Naive thymus-derived CD4-positive, alpha-beta T cell (primary cell): Measurements from ENCODE around the gene SSTR4. TPM values are rescaled to one million over a fixed set of nuclear protein-coding genes. Genes with fewer than 3 reads are reported as not detected.
A peak's percentile ranks its signal among the peaks of the same experiment; 100 is the strongest.

Source experiments
- ATAC-seq: fragments of 150-1000 bp; cut with Tn5 transposase; 2 replicates; pipeline ENCODE4 v1.10.0; 2021; ENCODE audit warnings: mild to moderate bottlenecking, moderate library complexity
- CTCF ChIA-PET: fragments of 350-600 bp; sonication (Branson Sonifier 250); formaldehyde crosslinking; loops from one replicate; lab custom pipeline; 2021; ENCODE audit warnings: antibody characterized with exemption; lab: Charles Lee
- POLR2A ChIA-PET: fragments of 350-600 bp; sonication (Branson Sonifier 250); formaldehyde crosslinking; loops from one replicate; lab custom pipeline; 2021; ENCODE audit warnings: antibody characterized with exemption, inconsistent platforms; lab: Charles Lee
- DNase-seq, 9 donors: peaks; one replicate each; pipeline versions ENCODE4 v3.0.0 to v3.0.0-alpha.2; 2020 to 2022; ENCODE audit warnings: mixed read lengths in 1 of 9
- H3K27ac ChIP-seq: one replicate; pipeline ENCODE4 v1.7.0; 2013; ENCODE audit warnings: mild to moderate bottlenecking, low read depth, low read length, moderate library complexity
- H3K27me3 ChIP-seq, 2 donors: one replicate each; pipeline ENCODE4 v1.7.0; 2013; ENCODE audit warnings: low read length in 2 of 2, mild to moderate bottlenecking in 2 of 2, moderate library complexity in 2 of 2; ENCODE audit not compliant: control insufficient read depth in 2 of 2, insufficient read depth in 2 of 2
- H3K36me3 ChIP-seq, 3 experiments: 1 replicate in 2 of 3; 2 replicates in 1 of 3; pipeline ENCODE4 v1.7.0; 2013; ENCODE audit warnings: low read length in 3 of 3, mild to moderate bottlenecking in 3 of 3, moderate library complexity in 1 of 3; ENCODE audit not compliant: insufficient read depth in 3 of 3, control insufficient read depth in 2 of 3
- H3K4me1 ChIP-seq, 2 donors: one replicate each; pipeline ENCODE4 v1.7.0; 2013; ENCODE audit warnings: low read length in 2 of 2, mild to moderate bottlenecking in 2 of 2, moderate library complexity in 1 of 2; ENCODE audit not compliant: control insufficient read depth in 2 of 2, insufficient read depth in 2 of 2
- H3K4me3 ChIP-seq: 2 replicates; pipeline ENCODE4 v1.7.0; 2013; ENCODE audit warnings: mild to moderate bottlenecking, low read length
- H3K9me3 ChIP-seq, 3 experiments: 1 replicate in 2 of 3; 2 replicates in 1 of 3; pipeline ENCODE4 v1.7.0; 2013; ENCODE audit warnings: low read length in 3 of 3; ENCODE audit not compliant: control insufficient read depth in 2 of 3
- H3K27ac Mint-ChIP-seq, 9 donors: one replicate each; pipeline ENCODE4 v1.8.0; 2020 to 2022; ENCODE audit warnings: mixed read lengths in 9 of 9, mild to moderate bottlenecking in 8 of 9, moderate library complexity in 5 of 9, inconsistent platforms in 2 of 9
- H3K27me3 Mint-ChIP-seq, 5 donors: one replicate each; pipeline ENCODE4 v1.8.0; 2021 to 2022; ENCODE audit warnings: mixed read lengths in 5 of 5, mild to moderate bottlenecking in 1 of 5
- H3K36me3 Mint-ChIP-seq, 5 donors: one replicate each; pipeline ENCODE4 v1.8.0; 2020 to 2022; ENCODE audit warnings: mixed read lengths in 5 of 5, mild to moderate bottlenecking in 3 of 5, inconsistent platforms in 1 of 5
- H3K4me1 Mint-ChIP-seq, 7 donors: one replicate each; pipeline ENCODE4 v1.8.0; 2020 to 2022; ENCODE audit warnings: mixed read lengths in 7 of 7, mild to moderate bottlenecking in 3 of 7, inconsistent platforms in 1 of 7
- H3K4me3 Mint-ChIP-seq, 10 donors: one replicate each; pipeline ENCODE4 v1.8.0; 2020 to 2022; ENCODE audit warnings: mild to moderate bottlenecking in 10 of 10, mixed read lengths in 10 of 10, moderate library complexity in 6 of 10, inconsistent platforms in 2 of 10
- H3K9me3 Mint-ChIP-seq, 11 donors: one replicate each; pipeline ENCODE4 v1.8.0; 2020 to 2022; ENCODE audit warnings: mixed read lengths in 11 of 11, mild to moderate bottlenecking in 4 of 11, inconsistent platforms in 1 of 11, moderate library complexity in 1 of 11
- intact Hi-C, 2 donors: fragments of 100-400 bp; cut with micrococcal nuclease; formaldehyde crosslinking; loops; one replicate each; pipeline ENCODE4 v1.15.1; 2023
- polyA plus RNA-seq, 2 donors: library from polyadenylated mRNA; unstranded; fragments of 300-500 nt; fragmentation: Illumina TruSeq; gene quantifications; one replicate each; pipeline ENCODE4 v1.2.3, GENCODE V29; 2021
- total RNA-seq, 6 experiments: library from RNA in 5 of 6; stranded (reverse) in 5 of 6; gene quantifications; 1 replicate in 5 of 6; 2 replicates in 1 of 6; pipeline ENCODE4 v1.2.3 and lab custom pipeline; 2021 to 2026

The SSTR4 gene
- total and polyA plus RNA-seq, 7 experiments from 2014 or later = not detected

DNA sequence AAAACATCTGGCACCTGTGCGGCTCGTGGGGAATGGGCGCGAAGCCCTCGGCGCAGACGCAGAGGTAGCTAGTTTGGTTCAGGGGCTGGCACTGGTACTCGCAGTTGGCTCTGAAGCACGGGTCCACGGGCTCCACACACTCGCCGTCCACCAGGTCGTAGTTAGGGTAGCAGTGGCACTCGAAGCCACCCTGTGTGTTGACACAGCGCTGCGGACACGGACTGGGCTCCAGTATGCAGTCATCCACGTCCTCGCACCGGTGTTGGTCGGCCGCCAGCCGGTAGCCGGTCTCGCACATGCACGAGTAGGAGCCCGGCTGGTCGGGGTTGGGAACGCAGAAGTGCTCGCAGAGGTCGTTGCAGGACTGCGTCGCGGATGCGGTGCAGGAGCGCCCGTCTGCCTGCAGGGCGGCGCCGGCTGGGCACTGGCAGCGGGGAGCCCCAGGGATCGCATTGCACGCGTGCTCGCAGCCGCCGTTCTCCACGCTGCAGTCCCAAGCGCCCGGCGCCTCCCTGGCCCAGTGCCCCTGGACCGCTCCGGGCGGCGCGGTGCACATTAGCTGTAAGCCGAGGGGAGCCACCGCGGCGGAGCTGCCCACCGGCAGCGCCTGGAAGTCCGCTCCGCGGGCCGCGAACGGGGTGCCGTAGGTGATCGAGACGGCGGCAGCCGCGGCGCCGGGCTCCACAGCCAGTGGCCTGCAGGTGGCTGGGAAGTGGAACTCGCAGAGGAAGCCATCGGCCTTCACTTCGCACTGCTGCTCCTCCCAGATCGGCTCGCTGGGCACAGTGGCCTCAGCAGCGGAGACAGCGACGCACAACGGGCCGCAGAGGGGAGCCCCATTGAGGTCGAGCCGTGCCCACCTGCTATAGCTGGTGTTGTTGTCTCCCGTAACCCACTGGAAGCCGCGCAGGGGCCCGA lies 13.4 kb downstream of the SSTR4 start:
- Histone ChIP-seq H3K4me3 (no peak overlapping the region), H3K4me1 (no peaks in the 10 kb centered on the region), H3K27ac (no peak overlapping the region), H3K36me3 (no peaks in the 10 kb centered on the region), H3K27me3 (peaks cover 0 to 2% of the 10 kb centered on the region in 2 donors), H3K9me3 (no peaks in the 10 kb centered on the region)
- Mint-ChIP-seq H3K4me1 (peaks cover 0 to 19% (median 6%) of the 10 kb centered on the region in 7 donors), H3K36me3 (peaks cover 0 to 3% (median 0%) of the 10 kb centered on the region in 5 donors), H3K9me3 (peaks cover 0 to 6% (median 0%) of the 10 kb centered on the region in 11 donors), H3K27me3 (peaks cover 48 to 82% (median 57%) of the 10 kb centered on the region in 5 donors), H3K27ac (no peak overlapping the region), H3K4me3 (peak overlapping the region in 2 of 10 donors; percentile 30 to 44)
- POLR2A ChIA-PET = no interaction called here
- CTCF ChIA-PET = no interaction called here
- DNase-seq (peak in 2 of 9 donors; percentile 29 to 57), ATAC-seq (peak; percentile 66)
- intact Hi-C loops = no loop called here

GRCh38 chr20:23049201-23050075 lies 14.3 kb downstream of the SSTR4 start, which contains the start of gene THBD:
Gene THBD, minus strand, starts transcription at chr20:23049672. Its CDS starts 168 bp downstream, at chr20:23049504.
- intact Hi-C loops = loop anchor here in 1 of 2 donors (2.0 to 10.0 kb wide), 2 partner anchors 185 to 295 kb away; no protein-coding TSS in a partner anchor
- Histone ChIP-seq H3K4me1 (no peaks in the 10 kb centered on the region), H3K9me3 (no peaks in the 10 kb centered on the region), H3K27ac (no peak within 1 kb of the TSS), H3K27me3 (peaks cover 0 to 2% of the 10 kb centered on the region in 2 donors), H3K4me3 (no peak within 1 kb of the TSS), H3K36me3 (no peaks in the 10 kb centered on the region)
- DNase-seq = peak in 1 of 9 donors; percentile 30
- ChIA-PET CTCF (no interaction called here), POLR2A (no interaction called here)
- peak; percentile 47 for ATAC-seq
- Mint-ChIP-seq H3K27me3 (peaks cover 41 to 73% (median 53%) of the 10 kb centered on the region in 5 donors), H3K9me3 (peaks cover 0 to 6% (median 0%) of the 10 kb centered on the region in 11 donors), H3K4me3 (peak within 1 kb of the TSS in 3 of 10 donors; percentile 21 to 60 (median 31)), H3K36me3 (peaks cover 0 to 3% (median 0%) of the 10 kb centered on the region in 5 donors), H3K4me1 (peaks cover 0 to 15% (median 6%) of the 10 kb centered on the region in 7 donors), H3K27ac (no peak within 1 kb of the TSS)

- intact Hi-C loops = loop anchor here in 1 of 2 donors (2.0 to 10.0 kb wide), 2 partner anchors 185 to 295 kb away; no protein-coding TSS in a partner anchor
- peak; percentile 47 for ATAC-seq
- POLR2A ChIA-PET = no interaction called here
- CTCF ChIA-PET = no interaction called here
- H3K36me3 ChIP-seq = no peaks in the 10 kb centered on the region
- peaks cover 0 to 2% of the 10 kb centered on the region in 2 donors for H3K27me3 ChIP-seq
- no peak for DNase-seq
- peaks cover 0 to 6% (median 0%) of the 10 kb centered on the region in 11 donors for H3K9me3 Mint-ChIP-seq
- H3K4me3 ChIP-seq = no peak overlapping the region
- H3K27me3 Mint-ChIP-seq = peaks cover 39 to 68% (median 53%) of the 10 kb centered on the region in 5 donors
- H3K4me1 Mint-ChIP-seq = peaks cover 0 to 15% (median 6%) of the 10 kb centered on the region in 7 donors
- no peak overlapping the region for H3K27ac Mint-ChIP-seq
- no peaks in the 10 kb centered on the region for H3K4me1 ChIP-seq
- peak overlapping the region in 3 of 10 donors; percentile 21 to 60 (median 31) for H3K4me3 Mint-ChIP-seq
- H3K9me3 ChIP-seq = no peaks in the 10 kb centered on the region
- no peak overlapping the region for H3K27ac ChIP-seq
- H3K36me3 Mint-ChIP-seq = peaks cover 0 to 3% (median 0%) of the 10 kb centered on the region in 5 donors
Observed at GRCh38 chr20:23050076-23050838, 15.1 kb downstream of the SSTR4 start.

DNA sequence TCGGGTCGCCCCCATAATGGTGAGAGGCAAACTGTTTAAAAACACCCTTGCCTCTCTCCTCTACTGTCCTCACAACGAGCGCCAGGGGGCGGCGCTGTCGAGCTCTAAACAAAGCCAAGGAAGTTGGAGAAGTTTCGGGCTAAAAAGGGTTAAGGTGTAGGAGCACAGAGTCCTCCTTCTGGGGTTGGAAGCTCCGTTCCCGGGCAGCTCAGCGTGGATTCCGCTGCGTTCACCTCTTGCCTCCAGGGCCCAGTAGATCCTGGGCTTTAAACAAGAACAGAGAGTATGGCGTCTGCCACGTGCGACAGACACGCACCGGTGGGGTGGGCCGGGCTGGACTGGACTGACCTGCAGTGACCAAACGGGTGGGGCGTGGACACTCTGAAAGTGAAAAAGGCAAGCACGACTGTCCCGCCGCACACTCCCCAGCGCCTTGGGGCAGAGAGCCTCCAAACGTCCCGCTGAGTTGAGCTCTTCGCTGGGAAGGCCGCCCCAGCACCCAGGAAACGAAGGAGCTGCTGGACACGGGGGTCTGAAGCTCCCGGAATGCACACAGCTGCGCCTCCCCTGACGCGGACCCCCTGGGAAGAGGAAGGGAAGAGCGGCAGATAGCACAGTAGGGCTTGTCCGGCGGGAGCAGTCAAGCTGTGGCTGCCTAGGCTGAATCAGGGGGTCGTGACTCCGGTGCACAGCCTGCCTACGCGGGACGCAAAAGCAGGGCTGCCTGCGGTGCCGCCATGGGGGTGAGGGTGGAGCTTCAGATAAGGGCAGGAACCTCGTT lies 15.9 kb downstream of the SSTR4 start:
- H3K4me3 Mint-ChIP-seq = peak overlapping the region in 2 of 10 donors; percentile 44 to 52
- Histone ChIP-seq H3K9me3 (no peaks in the 10 kb centered on the region), H3K27ac (no peak overlapping the region), H3K27me3 (peaks cover 0 to 2% of the 10 kb centered on the region in 2 donors), H3K36me3 (no peaks in the 10 kb centered on the region), H3K4me3 (no peak overlapping the region), H3K4me1 (no peaks in the 10 kb centered on the region)
- ChIA-PET POLR2A (no interaction called here), CTCF (no interaction called here)
- intact Hi-C loops = loop anchor here in 1 of 2 donors (2.0 to 10.0 kb wide), 2 partner anchors 184 to 294 kb away; no protein-coding TSS in a partner anchor
- H3K36me3 Mint-ChIP-seq = peaks cover 0 to 3% (median 0%) of the 10 kb centered on the region in 5 donors
- peaks cover 34 to 68% (median 53%) of the 10 kb centered on the region in 5 donors for H3K27me3 Mint-ChIP-seq
- ATAC-seq (peak; percentile 49), DNase-seq (peak in 2 of 9 donors; percentile 20 to 51)
- H3K4me1 Mint-ChIP-seq = peaks cover 0 to 15% (median 6%) of the 10 kb centered on the region in 7 donors
- H3K9me3 Mint-ChIP-seq = peaks cover 0 to 6% (median 0%) of the 10 kb centered on the region in 11 donors
- no peak overlapping the region for H3K27ac Mint-ChIP-seq

DNA sequence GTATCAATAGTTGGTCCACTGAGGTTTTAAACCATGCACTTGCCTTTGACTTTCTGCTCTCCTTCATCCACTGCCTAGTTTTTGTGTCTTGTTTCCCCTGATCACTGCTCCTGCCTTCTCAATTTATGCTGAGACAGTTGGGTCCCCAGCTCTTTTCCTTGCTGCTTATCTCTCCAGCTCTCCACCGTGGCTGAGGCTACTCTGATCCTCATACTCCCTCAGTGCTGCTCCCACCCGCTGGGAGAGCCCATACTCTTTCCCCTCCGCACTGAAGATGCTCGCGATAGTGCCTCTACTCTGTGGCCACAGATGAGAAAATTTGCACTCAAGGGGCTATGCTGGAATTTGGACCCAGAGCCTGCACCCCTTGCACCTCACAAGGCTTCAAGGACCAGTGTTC lies 17.8 kb downstream of the SSTR4 start:
- POLR2A ChIA-PET = no interaction called here
- H3K27me3 Mint-ChIP-seq = peaks cover 22 to 62% (median 38%) of the 10 kb centered on the region in 5 donors
- no peak overlapping the region for H3K4me3 Mint-ChIP-seq
- DNase-seq (no peak), ATAC-seq (no peak)
- peaks cover 0 to 7% (median 2%) of the 10 kb centered on the region in 11 donors for H3K9me3 Mint-ChIP-seq
- CTCF ChIA-PET = no interaction called here
- no peaks in the 10 kb centered on the region for H3K36me3 Mint-ChIP-seq
- Histone ChIP-seq H3K4me1 (no peaks in the 10 kb centered on the region), H3K9me3 (no peaks in the 10 kb centered on the region), H3K4me3 (no peak overlapping the region), H3K27me3 (peaks cover 0 to 2% of the 10 kb centered on the region in 2 donors), H3K27ac (no peak overlapping the region), H3K36me3 (no peaks in the 10 kb centered on the region)
- H3K27ac Mint-ChIP-seq = peak overlapping the region in 1 of 9 donors; percentile 59
- peaks cover 0 to 8% (median 0%) of the 10 kb centered on the region in 7 donors for H3K4me1 Mint-ChIP-seq
- intact Hi-C loops = loop anchor here in 1 of 2 donors (10.0 kb wide), 1 partner anchor 292 kb away; no protein-coding TSS in a partner anchor
